GM21423 (cell line): Measurements from ENCODE around the gene ZRANB1.
"Not testable (repeated sequence)": the region's sequence is repeated elsewhere in the genome, so short reads cannot be mapped to it uniquely, and the experiment has no call there.

Source experiments
- ATAC-seq: cut with Tn5 transposase; IDR thresholded peaks from one replicate; pipeline ENCODE4 v1.9.1; 2021; ENCODE audit warnings: mild to moderate bottlenecking, moderate library complexity; ENCODE audit not compliant: unreplicated experiment

The ZRANB1 gene

GRCh38 chr10:124962421-124962820 is 20.5 kb downstream of the ZRANB1 start:
- no peak for ATAC-seq

GRCh38 chr10:124963866-124964720 is 22.2 kb downstream of the ZRANB1 start:
- ATAC-seq = no peak

GRCh38 chr10:124966008-124966407 is 24.1 kb downstream of the ZRANB1 start:
- ATAC-seq = no peak

- no peak for ATAC-seq
These were observed 25.3 kb downstream of the ZRANB1 start for GRCh38 chr10:124967255-124967654.

GRCh38 chr10:124971276-124971675 is 29.4 kb downstream of the ZRANB1 start:
- peak; percentile 34 for ATAC-seq

- ATAC-seq = no peak
These were observed 30.7 kb downstream of the ZRANB1 start for GRCh38 chr10:124972637-124973036.

- no peak for ATAC-seq
These were observed 32.2 kb downstream of the ZRANB1 start for GRCh38 chr10:124974131-124974530.

GRCh38 chr10:124975977-124976514 is 34.1 kb downstream of the ZRANB1 start:
- ATAC-seq = peak; percentile 77

GRCh38 chr10:124977161-124977560 is 35.2 kb downstream of the ZRANB1 start:
- no peak for ATAC-seq

- ATAC-seq = no peak
These were observed 35.9 kb downstream of the ZRANB1 start for GRCh38 chr10:124977648-124978375.

GRCh38 chr10:124978376-124978725 is 36.4 kb downstream of the ZRANB1 start:
- ATAC-seq = no peak

GRCh38 chr10:124983321-124983720 is 41.4 kb downstream of the ZRANB1 start:
- ATAC-seq = no peak

GRCh38 chr10:124984376-124984775 is 42.5 kb downstream of the ZRANB1 start:
- ATAC-seq = no peak

- no peak for ATAC-seq
These were observed 43.2 kb downstream of the ZRANB1 start for GRCh38 chr10:124985162-124985561.

GRCh38 chr10:124987788-124988187 is 45.9 kb downstream of the ZRANB1 start:
- no peak for ATAC-seq

- not testable (repeated sequence) for ATAC-seq
These were observed 46.8 kb downstream of the ZRANB1 start for GRCh38 chr10:124988753-124989152.

GRCh38 chr10:124989526-124989925 is 47.6 kb downstream of the ZRANB1 start:
- no peak for ATAC-seq

GRCh38 chr10:124990671-124991625 is 49.0 kb downstream of the ZRANB1 start:
- no peak for ATAC-seq

- ATAC-seq = no peak
These were observed 49.9 kb downstream of the ZRANB1 start for GRCh38 chr10:124991835-124992234.

- no peak for ATAC-seq
These were observed 50.8 kb downstream of the ZRANB1 start for GRCh38 chr10:124992462-124993344.
